Endothelial cell (in vitro differentiated cells): ENCODE measurements around the gene MDFIC. TPM values are rescaled to one million over a fixed set of nuclear protein-coding genes. Genes with fewer than 3 reads are reported as not detected.

Source experiments
- DNase-seq: peaks from one replicate; pipeline ENCODE4 v3.0.0; 2021; ENCODE audit warnings: low spot score
- H3K27ac Mint-ChIP-seq: one replicate; pipeline ENCODE4 v1.8.0; 2021; ENCODE audit warnings: mixed read lengths, inconsistent platforms; ENCODE audit not compliant: unreplicated experiment
- H3K27me3 Mint-ChIP-seq: one replicate; pipeline ENCODE4 v1.8.0; 2021; ENCODE audit warnings: mild to moderate bottlenecking, moderate library complexity, mixed read lengths, inconsistent platforms; ENCODE audit not compliant: unreplicated experiment
- H3K36me3 Mint-ChIP-seq: one replicate; pipeline ENCODE4 v1.8.0; 2021; ENCODE audit warnings: mild to moderate bottlenecking, low read depth, mixed read lengths, inconsistent platforms; ENCODE audit not compliant: unreplicated experiment
- H3K4me1 Mint-ChIP-seq: one replicate; pipeline ENCODE4 v1.8.0; 2021; ENCODE audit warnings: mild to moderate bottlenecking, mixed read lengths, inconsistent platforms; ENCODE audit not compliant: unreplicated experiment
- H3K4me3 Mint-ChIP-seq: one replicate; pipeline ENCODE4 v1.8.0; 2021; ENCODE audit warnings: mild to moderate bottlenecking, mixed read lengths, inconsistent platforms; ENCODE audit not compliant: unreplicated experiment
- H3K9me3 Mint-ChIP-seq: one replicate; pipeline ENCODE4 v1.8.0; 2021; ENCODE audit warnings: mixed read lengths, inconsistent platforms; ENCODE audit not compliant: unreplicated experiment
- CTCF ChIP-seq: fragments of 200-600 bp; sonication (generic); IDR thresholded peaks from one replicate; pipeline ENCODE4 v1.5.0; 2021; ENCODE audit warnings: antibody characterized with exemption; ENCODE audit not compliant: unreplicated experiment
- total RNA-seq: library from RNA; stranded (reverse); fragmentation: NEBNext Ultra II Directional; extraction: Animal tissue kit (Norgen Biotek cat#: 25700); gene quantifications from one replicate; pipeline ENCODE4 v1.2.1, GENCODE V29; 2021; ENCODE audit not compliant: unreplicated experiment

The MDFIC gene
- total RNA-seq, 1 donor from 2014 or later: 22.3 TPM

DNA sequence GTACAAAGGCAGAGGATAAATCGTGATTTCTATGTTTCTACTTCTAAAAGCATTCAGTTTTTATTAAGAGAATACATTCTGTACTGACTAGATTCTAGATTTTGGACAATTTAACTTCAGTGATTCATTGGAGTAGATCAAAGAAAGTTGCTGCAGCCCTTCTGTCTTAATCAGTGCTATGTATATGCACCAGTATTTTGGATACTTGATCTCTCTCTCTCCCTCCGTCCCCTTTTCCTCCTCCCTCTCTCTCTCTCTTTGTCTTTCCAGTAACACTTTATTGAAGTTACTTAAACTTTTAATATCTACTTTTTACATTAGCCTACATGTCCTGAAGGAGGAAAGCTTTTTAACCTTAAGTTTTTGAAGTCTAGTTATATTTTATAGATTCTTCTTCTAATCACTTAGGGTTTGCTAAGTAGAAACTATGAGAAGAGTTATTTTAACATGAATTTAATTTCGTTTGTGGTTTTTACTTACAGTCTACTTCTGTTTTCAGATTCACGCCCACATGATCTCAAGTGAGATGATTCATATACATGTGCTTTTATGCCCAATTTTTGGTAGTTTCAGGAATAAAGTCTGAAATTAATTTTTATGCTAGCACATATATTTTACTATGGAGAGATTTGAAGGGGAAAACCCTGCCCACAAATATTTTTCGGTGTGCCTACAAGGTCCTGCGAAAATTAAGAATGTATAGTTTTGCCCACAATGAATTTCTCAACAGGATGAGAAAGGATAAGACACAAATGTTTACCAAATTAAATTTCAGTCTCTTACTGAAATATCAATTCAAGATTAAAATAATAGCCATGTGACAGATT is 9.1 kb downstream of the MDFIC start:
- DNase-seq: no peak

DNA sequence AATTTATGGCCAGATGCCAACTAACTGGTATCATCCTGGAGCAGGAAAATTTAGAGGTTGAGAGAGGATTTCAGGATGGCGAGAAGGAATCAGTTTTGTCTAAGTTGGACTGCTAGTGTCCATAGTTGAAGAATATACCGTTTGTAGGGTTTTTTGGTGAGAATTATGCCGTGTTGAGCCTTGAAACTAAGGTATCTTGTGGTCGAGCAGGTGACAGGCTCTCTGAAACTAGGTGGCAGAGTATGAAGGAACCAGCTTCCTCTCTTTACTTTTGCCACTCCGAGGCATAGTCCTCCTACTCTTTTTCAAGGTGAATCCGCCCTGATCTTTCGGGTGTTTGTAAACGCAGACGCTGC is 9.7 kb downstream of the MDFIC start:
- Mint-ChIP-seq H3K4me3 (no peak overlapping the region), H3K36me3 (no peaks in the 10 kb centered on the region), H3K9me3 (no peaks in the 10 kb centered on the region), H3K27ac (no peak overlapping the region), H3K4me1 (peaks cover 17% of the 10 kb centered on the region), H3K27me3 (no peaks in the 10 kb centered on the region)
- DNase-seq: no peak
- TF ChIP-seq CTCF: no peak

More for the DNA sequence above, 9.1 kb downstream of the MDFIC start:
- Mint-ChIP-seq H3K4me1 (peaks cover 12% of the 10 kb centered on the region), H3K4me3 (no peak overlapping the region), H3K9me3 (no peaks in the 10 kb centered on the region), H3K36me3 (no peaks in the 10 kb centered on the region), H3K27ac (no peak overlapping the region), H3K27me3 (no peaks in the 10 kb centered on the region)
- no peak for TF ChIP-seq CTCF

- H3K27me3 Mint-ChIP-seq: no peaks in the 10 kb centered on the region
- no peaks in the 10 kb centered on the region for H3K36me3 Mint-ChIP-seq
- no peak overlapping the region for H3K4me3 Mint-ChIP-seq
- H3K27ac Mint-ChIP-seq: no peak overlapping the region
- H3K4me1 Mint-ChIP-seq: peaks cover 20% of the 10 kb centered on the region
- no peaks in the 10 kb centered on the region for H3K9me3 Mint-ChIP-seq
- TF ChIP-seq CTCF: no peak
- DNase-seq: no peak
Measured at GRCh38 chr7:114932991-114933390, 11.1 kb downstream of the MDFIC start.

GRCh38 chr7:114933658-114934057 is 11.8 kb downstream of the MDFIC start:
- Mint-ChIP-seq H3K36me3 (no peaks in the 10 kb centered on the region), H3K27me3 (no peaks in the 10 kb centered on the region), H3K4me3 (no peak overlapping the region), H3K9me3 (no peaks in the 10 kb centered on the region), H3K27ac (no peak overlapping the region), H3K4me1 (peaks cover 20% of the 10 kb centered on the region)
- DNase-seq: no peak
- no peak for TF ChIP-seq CTCF

DNA sequence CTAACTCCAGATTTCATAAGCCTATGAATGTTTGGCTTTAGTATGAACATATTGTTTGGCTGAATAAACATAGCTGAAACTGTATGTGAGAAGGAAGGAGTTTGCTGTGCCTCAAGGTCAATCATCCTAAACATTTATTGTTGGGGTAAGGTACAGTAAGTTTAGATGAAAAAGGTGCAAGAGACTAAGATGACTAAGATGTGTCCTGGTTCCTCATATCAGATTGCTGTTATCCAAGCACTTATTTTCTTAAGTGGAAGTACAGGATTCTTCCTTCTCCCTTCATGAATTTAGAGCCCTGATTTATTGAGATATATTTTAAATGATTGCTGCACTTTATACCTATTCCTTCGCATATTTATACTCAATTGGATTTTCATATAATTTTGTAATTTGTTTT is 12.2 kb downstream of the MDFIC start:
- Mint-ChIP-seq H3K4me3 (no peak overlapping the region), H3K27me3 (no peaks in the 10 kb centered on the region), H3K9me3 (no peaks in the 10 kb centered on the region), H3K36me3 (no peaks in the 10 kb centered on the region), H3K27ac (no peak overlapping the region), H3K4me1 (peaks cover 20% of the 10 kb centered on the region)
- TF ChIP-seq CTCF: no peak
- DNase-seq: no peak
